Measurements from ENCODE around the gene C16orf96.

C16orf96 gene

DNA sequence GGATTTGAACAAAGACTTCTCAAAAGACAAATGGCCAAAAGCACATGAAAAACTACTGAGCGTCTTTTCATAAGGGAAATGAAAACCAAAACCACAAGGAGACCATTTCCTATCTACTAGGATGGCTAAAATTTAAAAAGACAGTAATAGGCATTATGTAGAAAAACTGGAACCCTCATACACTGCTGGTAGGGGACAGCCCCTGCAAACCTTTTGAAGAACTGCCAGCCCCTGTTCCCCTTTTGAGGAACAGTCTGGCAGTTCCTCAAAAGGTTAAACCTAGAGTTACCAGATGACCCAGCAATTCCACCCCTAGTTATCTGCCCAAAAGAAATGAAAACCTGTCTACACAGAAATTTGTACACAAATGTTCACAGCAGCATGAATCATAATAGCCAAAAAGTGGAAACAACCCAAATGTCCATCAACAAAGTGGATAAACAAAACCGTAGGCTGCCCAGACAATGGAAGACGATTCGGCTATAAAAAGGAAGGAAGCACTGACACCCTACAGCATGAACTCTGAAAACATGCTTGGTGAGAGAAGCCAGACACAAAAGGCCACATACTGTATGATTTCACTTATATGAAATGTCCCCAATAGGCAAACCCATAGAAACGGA, 40.4 kb upstream of the C16orf96 start:
- no peak for DNase-seq (ENCODE audit: low read depth)
- TF ChIP-seq, protein P1, sequence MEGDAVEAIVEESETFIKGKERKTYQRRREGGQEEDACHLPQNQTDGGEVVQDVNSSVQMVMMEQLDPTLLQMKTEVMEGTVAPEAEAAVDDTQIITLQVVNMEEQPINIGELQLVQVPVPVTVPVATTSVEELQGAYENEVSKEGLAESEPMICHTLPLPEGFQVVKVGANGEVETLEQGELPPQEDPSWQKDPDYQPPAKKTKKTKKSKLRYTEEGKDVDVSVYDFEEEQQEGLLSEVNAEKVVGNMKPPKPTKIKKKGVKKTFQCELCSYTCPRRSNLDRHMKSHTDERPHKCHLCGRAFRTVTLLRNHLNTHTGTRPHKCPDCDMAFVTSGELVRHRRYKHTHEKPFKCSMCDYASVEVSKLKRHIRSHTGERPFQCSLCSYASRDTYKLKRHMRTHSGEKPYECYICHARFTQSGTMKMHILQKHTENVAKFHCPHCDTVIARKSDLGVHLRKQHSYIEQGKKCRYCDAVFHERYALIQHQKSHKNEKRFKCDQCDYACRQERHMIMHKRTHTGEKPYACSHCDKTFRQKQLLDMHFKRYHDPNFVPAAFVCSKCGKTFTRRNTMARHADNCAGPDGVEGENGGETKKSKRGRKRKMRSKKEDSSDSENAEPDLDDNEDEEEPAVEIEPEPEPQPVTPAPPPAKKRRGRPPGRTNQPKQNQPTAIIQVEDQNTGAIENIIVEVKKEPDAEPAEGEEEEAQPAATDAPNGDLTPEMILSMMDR (conservative IDR thresholded peaks at IDR 0.05; ENCODE audit: control insufficient read depth, insufficient read depth, low read depth, low read length) = no peak
- no peak overlapping the region for H3K4me3 ChIP-seq (ENCODE audit: control insufficient read depth, low read depth, low read length)

DNA sequence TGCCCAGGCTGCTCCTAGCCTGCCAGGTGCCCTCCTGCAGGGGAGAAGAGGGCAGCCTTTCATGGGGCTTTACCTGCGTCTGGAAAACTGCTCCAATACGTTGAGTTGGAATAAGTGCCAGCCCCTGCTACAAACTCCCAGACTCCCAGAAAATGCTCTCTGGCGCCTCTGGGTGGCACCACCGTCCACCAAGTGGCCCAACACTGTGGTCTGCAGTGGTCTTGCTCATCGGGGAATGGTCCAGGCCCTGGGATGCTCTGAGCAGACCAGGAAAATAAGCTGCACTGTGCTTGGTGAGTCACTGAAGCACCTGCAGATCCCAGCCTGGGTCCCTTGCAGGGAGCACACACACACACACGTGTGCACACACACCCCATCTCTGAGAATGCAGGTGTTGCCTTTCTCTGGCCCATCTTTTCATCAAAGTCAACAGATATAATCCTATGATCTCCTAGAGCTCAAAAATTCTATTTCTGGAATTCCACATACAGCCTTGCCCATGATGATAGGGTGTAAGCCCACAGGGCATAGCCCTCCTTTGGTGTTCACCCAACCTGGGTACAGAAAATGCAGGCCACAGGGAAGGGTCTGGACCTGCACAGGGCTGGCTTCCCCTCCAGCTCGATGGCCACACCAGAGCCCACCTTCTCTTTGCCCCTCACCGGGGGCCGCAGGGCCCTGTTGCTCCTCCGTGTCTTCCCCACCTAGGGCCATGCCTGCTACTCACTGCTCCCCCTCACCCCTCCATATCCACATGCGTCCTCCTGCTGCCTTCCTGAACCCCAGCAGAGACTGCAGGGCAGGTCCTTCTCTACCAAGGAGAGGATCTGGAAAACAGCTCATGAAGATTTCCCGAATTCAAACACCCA, 38.1 kb upstream of the C16orf96 start:
- TF ChIP-seq, protein P1 (conservative IDR thresholded peaks at IDR 0.05; ENCODE audit: control insufficient read depth, insufficient read depth, low read depth, low read length) = peak; percentile 49
- DNase-seq (ENCODE audit: low read depth) = peak; percentile 38
- no peak overlapping the region for H3K4me3 ChIP-seq (ENCODE audit: control insufficient read depth, low read depth, low read length)

DNA sequence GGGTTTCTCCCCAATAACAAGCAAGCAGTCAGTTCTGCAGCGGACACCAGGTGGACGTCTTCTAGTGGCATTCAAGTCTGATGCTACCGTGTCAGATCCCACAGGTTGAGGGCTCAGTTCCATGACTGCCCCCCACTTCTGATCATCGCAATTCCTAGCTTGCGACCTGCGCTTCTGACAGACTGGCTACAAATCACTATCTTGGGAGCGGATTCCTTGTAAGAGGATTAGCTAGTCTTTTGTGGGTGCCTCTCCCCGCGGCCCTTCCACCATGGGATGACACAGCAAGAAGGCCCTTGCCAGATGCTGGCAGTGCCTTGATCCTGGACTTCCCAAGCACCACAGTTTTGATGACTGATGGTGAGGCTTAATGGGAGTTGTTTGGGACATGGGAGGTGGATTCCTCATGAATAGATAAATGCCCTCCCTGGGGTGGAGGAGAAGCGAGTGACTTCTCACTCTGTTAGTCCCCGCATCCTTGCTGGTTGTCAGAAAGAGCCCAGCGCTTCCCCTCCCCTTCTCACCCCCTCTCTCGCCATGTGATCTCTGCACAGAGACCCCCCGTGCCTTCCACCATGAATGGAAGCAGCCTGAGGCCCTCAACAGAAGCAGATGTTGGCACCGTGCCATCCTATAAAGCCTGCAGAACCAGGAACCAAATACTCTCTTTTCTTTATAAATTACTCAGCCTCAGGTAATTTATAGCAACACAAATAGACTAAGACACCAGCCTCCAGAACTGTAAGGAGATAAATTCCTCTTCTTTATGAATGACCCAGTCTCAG, 36.7 kb upstream of the C16orf96 start:
- no peak overlapping the region for H3K4me3 ChIP-seq (ENCODE audit: control insufficient read depth, low read depth, low read length)
- no peak for DNase-seq (ENCODE audit: low read depth)
- TF ChIP-seq, protein P1 (conservative IDR thresholded peaks at IDR 0.05; ENCODE audit: control insufficient read depth, insufficient read depth, low read depth, low read length) = no peak

DNA sequence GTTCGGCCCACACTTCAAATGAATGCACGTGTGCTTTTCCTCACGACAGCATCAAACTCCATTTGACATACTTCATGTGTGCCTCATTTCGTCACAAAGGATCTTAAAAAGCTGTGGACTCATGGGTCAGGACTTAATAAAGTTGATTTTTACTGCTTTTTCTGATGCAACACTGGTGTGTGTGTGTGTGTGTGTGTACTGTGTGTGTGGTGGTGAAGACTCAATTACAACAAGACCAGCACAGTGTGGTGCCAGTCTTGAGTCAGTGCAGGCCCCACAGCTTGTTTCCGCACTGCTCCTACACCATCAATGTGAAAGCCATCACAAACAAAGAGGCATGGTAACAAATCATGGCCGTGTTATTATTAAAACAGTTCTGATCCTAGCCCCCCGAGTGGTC, 35.2 kb upstream of the C16orf96 start:
- DNase-seq (ENCODE audit: low read depth) = no peak
- TF ChIP-seq, protein P1 (conservative IDR thresholded peaks at IDR 0.05; ENCODE audit: control insufficient read depth, insufficient read depth, low read depth, low read length) = no peak
- no peak overlapping the region for H3K4me3 ChIP-seq (ENCODE audit: control insufficient read depth, low read depth, low read length)

DNA sequence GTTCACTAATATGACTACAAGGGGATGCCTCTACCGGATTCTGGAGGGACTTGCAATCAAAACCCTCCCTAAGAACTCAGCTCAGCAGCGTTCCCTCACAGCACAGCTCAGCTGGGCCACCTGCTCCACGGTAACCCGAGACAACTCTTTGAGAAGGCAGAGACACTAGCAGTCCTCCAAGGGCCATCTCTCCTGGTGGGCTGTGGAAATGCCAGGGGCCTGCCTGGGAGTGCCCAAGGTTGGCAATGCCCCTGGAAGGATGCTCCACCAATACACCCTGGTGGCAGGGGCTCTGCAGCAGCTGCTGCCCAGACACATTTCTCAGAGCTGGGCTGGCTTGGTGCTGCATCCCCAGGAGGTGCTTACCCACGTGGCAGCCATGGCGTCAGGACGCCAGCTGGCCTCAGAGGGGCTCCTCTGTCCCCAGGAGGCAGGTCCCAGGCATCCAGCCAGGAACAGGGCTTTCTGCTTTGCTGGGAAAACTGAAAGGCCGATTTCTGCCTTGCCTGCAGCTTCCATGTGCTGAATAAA, 34.0 kb upstream of the C16orf96 start:
- TF ChIP-seq, protein P1 (conservative IDR thresholded peaks at IDR 0.05; ENCODE audit: control insufficient read depth, insufficient read depth, low read depth, low read length) = no peak

DNA sequence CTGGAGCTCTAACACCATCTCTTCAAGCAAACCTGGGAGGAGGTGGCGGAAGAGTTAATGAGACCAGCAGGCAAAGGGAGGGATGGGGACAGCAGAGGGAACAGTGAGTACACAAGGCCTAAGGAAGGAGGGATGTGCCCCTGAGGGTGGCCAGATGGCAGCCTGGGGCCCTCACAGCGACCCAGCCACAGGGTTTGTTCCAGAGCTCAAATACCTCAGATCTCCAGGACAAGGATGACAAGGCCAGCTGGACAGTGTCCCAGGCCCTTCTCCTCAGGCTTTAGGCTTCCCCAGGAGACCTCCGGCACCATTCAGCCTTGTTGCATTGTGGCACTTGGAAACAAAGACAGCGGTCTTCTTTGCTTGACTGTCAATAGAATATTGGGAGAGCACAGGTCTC, 32.5 kb upstream of the C16orf96 start:
- H3K4me3 ChIP-seq (ENCODE audit: control insufficient read depth, low read depth, low read length) = no peak overlapping the region
- TF ChIP-seq, protein P1 (conservative IDR thresholded peaks at IDR 0.05; ENCODE audit: control insufficient read depth, insufficient read depth, low read depth, low read length) = no peak
- DNase-seq (ENCODE audit: low read depth) = no peak

More for the DNA sequence above, 34.0 kb upstream of the C16orf96 start:
- DNase-seq (ENCODE audit: low read depth) = no peak
- H3K4me3 ChIP-seq (ENCODE audit: control insufficient read depth, low read depth, low read length) = no peak overlapping the region

Measured in fibroblast of mammary gland (primary cell).